Kidney (tissue), 14 donors: ENCODE data around the gene MRO. TPM values are rescaled to one million over a fixed set of nuclear protein-coding genes. Genes with fewer than 3 reads are reported as not detected.
A peak's percentile ranks its signal among the peaks of the same experiment; 100 is the strongest.

Experiments used
- DNase-seq, 5 donors: peaks; one replicate each; pipeline ENCODE4 v3.0.0-alpha.2; 2013 to 2020
- FAIRE-seq: peaks from 2 replicates; lab custom pipeline; 2012; peaks lifted over from hg19 to GRCh38; lab: Jason Lieb, UNC
- H3K27ac ChIP-seq, 2 donors: one replicate each; pipeline ENCODE4 v1.7.0; 2013; ENCODE audit warnings: low read depth in 2 of 2, low read length in 2 of 2, inconsistent platforms in 1 of 2
- H3K27me3 ChIP-seq: one replicate; pipeline ENCODE4 v1.7.1; 2013; ENCODE audit warnings: low read length, inconsistent platforms; ENCODE audit not compliant: control insufficient read depth, insufficient read depth
- H3K36me3 ChIP-seq, 3 donors: one replicate each; pipeline versions ENCODE4 v1.7.0 to v1.7.1; 2013; ENCODE audit warnings: low read length in 3 of 3, control low read depth in 1 of 3, inconsistent platforms in 1 of 3; ENCODE audit not compliant: insufficient read depth in 3 of 3, control insufficient read depth in 2 of 3
- H3K4me1 ChIP-seq, 3 donors: one replicate each; pipeline versions ENCODE4 v1.7.0 to v1.7.1; 2013; ENCODE audit warnings: low read length in 3 of 3, inconsistent platforms in 1 of 3, low read depth in 1 of 3; ENCODE audit not compliant: control insufficient read depth in 2 of 3, insufficient read depth in 2 of 3
- H3K4me3 ChIP-seq, 3 donors: one replicate each; pipeline versions ENCODE4 v1.7.0 to v1.8.1; 2013; ENCODE audit warnings: low read length in 3 of 3, control low read depth in 1 of 3, inconsistent platforms in 1 of 3
- H3K9ac ChIP-seq, 3 donors: one replicate each; pipeline versions ENCODE4 v1.7.0 to v1.7.1; 2013; ENCODE audit warnings: low read length in 3 of 3, control low read depth in 1 of 3, inconsistent platforms in 1 of 3
- H3K9me3 ChIP-seq, 3 donors: one replicate each; pipeline versions ENCODE4 v1.7.0 to v1.7.1; 2013; ENCODE audit warnings: low read length in 3 of 3, control low read depth in 1 of 3, inconsistent platforms in 1 of 3; ENCODE audit not compliant: control insufficient read depth in 2 of 3, insufficient read depth in 1 of 3
- CTCF ChIP-seq: IDR thresholded peaks from 3 replicates; pipeline ENCODE4 v1.5.1; 2012; ENCODE audit warnings: mild to moderate bottlenecking, moderate library complexity, borderline replicate concordance; ENCODE audit not compliant: insufficient read depth; ENCODE audit errors: extremely low read depth
- intact Hi-C: fragments of 100-400 bp; cut with DNase I; formaldehyde crosslinking; loops from one replicate; pipeline ENCODE4 v1.11.1; 2022
- polyA plus RNA-seq: library from polyadenylated mRNA; stranded (reverse); fragments of 350-450 nt; fragmentation: Illumina TruSeq; extraction: RNeasy Lipid Tissue Mini Kit (QIAGEN cat#74804); gene quantifications from one replicate; pipeline ENCODE4 v1.2.3, GENCODE V29; 2014; ENCODE audit warnings: low read depth, low replicate concordance; ENCODE audit not compliant: insufficient read depth
- total RNA-seq: library from RNA; stranded (reverse); fragmentation: NEBNext Ultra II Directional; extraction: Animal tissue kit (Norgen Biotek cat#: 25700); gene quantifications from one replicate; pipeline ENCODE4 v1.2.1, GENCODE V29; 2021
- donor health status: control.
- donor health status: control.
- donor health status: control.
- donor health status: control.
- donor health status: control.
- donor health status: DM: yes; HTN: yes; CAD: no.
- donor health status: Normal renal cell carcinoma (clear cell type).

MRO gene
- total and polyA plus RNA-seq, 2 donors from 2014 or later, result 2.9 to 6.9 TPM

- Histone ChIP-seq H3K4me3 (no peak overlapping the region), H3K27ac (peak overlapping the region in 1 of 2 donors; percentile 47), H3K27me3 (no peaks in the 10 kb centered on the region), H3K9ac (no peak overlapping the region), H3K9me3 (no peaks in the 10 kb centered on the region), H3K36me3 (no peaks in the 10 kb centered on the region), H3K4me1 (peaks cover 0 to 35% (median 20%) of the 10 kb centered on the region in 3 donors)
- intact Hi-C loops, result no loop called here
- no peak for DNase-seq
- peak; percentile 82 for FAIRE-seq
- TF ChIP-seq CTCF, result no peak
Measured at GRCh38 chr18:50792885-50793284, 26.9 kb downstream of the MRO start.

GRCh38 chr18:50791599-50792438 lies 28.0 kb downstream of the MRO start:
- Histone ChIP-seq H3K9ac (no peak overlapping the region), H3K4me3 (no peak overlapping the region), H3K4me1 (peaks cover 0 to 32% (median 18%) of the 10 kb centered on the region in 3 donors), H3K36me3 (no peaks in the 10 kb centered on the region), H3K27ac (peak overlapping the region in 1 of 2 donors; percentile 53), H3K27me3 (no peaks in the 10 kb centered on the region), H3K9me3 (no peaks in the 10 kb centered on the region)
- DNase-seq, result peak in 1 of 5 donors; percentile 42
- intact Hi-C loops, result no loop called here
- no peak for TF ChIP-seq CTCF
- no peak for FAIRE-seq

GRCh38 chr18:50790948-50791347 lies 28.9 kb downstream of the MRO start:
- DNase-seq (no peak), FAIRE-seq (no peak)
- TF ChIP-seq CTCF, result no peak
- no peaks in the 10 kb centered on the region for H3K27me3 ChIP-seq
- no peak overlapping the region for H3K4me3 ChIP-seq
- intact Hi-C loops, result no loop called here
- no peak overlapping the region for H3K9ac ChIP-seq
- peaks cover 0 to 27% (median 18%) of the 10 kb centered on the region in 3 donors for H3K4me1 ChIP-seq
- no peak overlapping the region for H3K27ac ChIP-seq
- no peaks in the 10 kb centered on the region for H3K36me3 ChIP-seq
- H3K9me3 ChIP-seq, result no peaks in the 10 kb centered on the region
